ENCODE results near the gene NDC1. TPM values are rescaled to one million over a fixed set of nuclear protein-coding genes. Genes with fewer than 3 reads are reported as not detected.
A peak's percentile ranks its signal among the peaks of the same experiment; 100 is the strongest.

The NDC1 gene
- total RNA-seq, 1 donor: 12.7 TPM

- Histone ChIP-seq H2AFZ (ENCODE audit: low read length) (no peak overlapping the region), H3K27me3 (ENCODE audit: insufficient read depth, low read length) (no peaks in the 10 kb centered on the region), H3K4me2 (ENCODE audit: insufficient read depth, low read length) (no peak overlapping the region), H3K9me3 (ENCODE audit: low read depth, low read length) (no peaks in the 10 kb centered on the region), H3K4me1 (ENCODE audit: insufficient read depth, low read length) (no peaks in the 10 kb centered on the region), H3K36me3 (ENCODE audit: insufficient read depth, low read length) (peaks cover 14% of the 10 kb centered on the region), H4K20me1 (ENCODE audit: insufficient read depth, low read length) (no peaks in the 10 kb centered on the region), H3K4me3 (ENCODE audit: insufficient read depth, low read length) (no peak overlapping the region), H3K27ac (ENCODE audit: low read depth, low read length) (no peak overlapping the region), H3K79me2 (ENCODE audit: insufficient read depth, low read length) (no peaks in the 10 kb centered on the region)
- no peak for DNase-seq (ENCODE audit: insufficient read length, low spot score, missing footprints)
- TF ChIP-seq CTCF (IDR thresholded peaks at IDR 0.05; ENCODE audit: extremely low read depth, low read depth, low read length): no peak
Measured at GRCh38 chr1:53871773-53872484, 33.8 kb upstream of the NDC1 start.

DNA sequence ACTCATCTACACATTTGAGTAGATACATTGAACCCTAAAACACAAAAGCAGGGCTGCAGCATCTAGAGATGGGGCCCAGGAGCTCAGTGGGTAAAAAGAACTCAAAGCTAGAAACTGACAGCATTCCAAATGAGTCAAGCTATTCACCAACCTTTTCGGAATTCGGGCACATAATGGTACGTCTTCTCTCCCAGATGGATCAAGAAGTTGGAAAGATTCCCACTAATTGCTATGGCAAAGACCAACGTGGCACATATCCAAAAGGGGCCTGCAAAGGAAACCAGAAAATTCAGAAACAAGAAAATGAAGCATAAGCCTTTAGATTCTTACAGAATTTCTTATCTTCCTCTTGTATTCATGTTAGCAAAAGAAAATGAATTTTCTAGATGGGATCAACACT, 33.1 kb upstream of the NDC1 start:
- Histone ChIP-seq H2AFZ (ENCODE audit: low read length) (no peak overlapping the region), H3K9me3 (ENCODE audit: low read depth, low read length) (no peaks in the 10 kb centered on the region), H3K4me3 (ENCODE audit: insufficient read depth, low read length) (no peak overlapping the region), H3K4me2 (ENCODE audit: insufficient read depth, low read length) (no peak overlapping the region), H3K4me1 (ENCODE audit: insufficient read depth, low read length) (no peaks in the 10 kb centered on the region), H3K79me2 (ENCODE audit: insufficient read depth, low read length) (no peaks in the 10 kb centered on the region), H3K27ac (ENCODE audit: low read depth, low read length) (no peak overlapping the region), H3K27me3 (ENCODE audit: insufficient read depth, low read length) (no peaks in the 10 kb centered on the region), H4K20me1 (ENCODE audit: insufficient read depth, low read length) (no peaks in the 10 kb centered on the region), H3K36me3 (ENCODE audit: insufficient read depth, low read length) (peaks cover 21% of the 10 kb centered on the region)
- no peak for TF ChIP-seq CTCF (IDR thresholded peaks at IDR 0.05; ENCODE audit: extremely low read depth, low read depth, low read length)
- DNase-seq (ENCODE audit: insufficient read length, low spot score, missing footprints): no peak

DNA sequence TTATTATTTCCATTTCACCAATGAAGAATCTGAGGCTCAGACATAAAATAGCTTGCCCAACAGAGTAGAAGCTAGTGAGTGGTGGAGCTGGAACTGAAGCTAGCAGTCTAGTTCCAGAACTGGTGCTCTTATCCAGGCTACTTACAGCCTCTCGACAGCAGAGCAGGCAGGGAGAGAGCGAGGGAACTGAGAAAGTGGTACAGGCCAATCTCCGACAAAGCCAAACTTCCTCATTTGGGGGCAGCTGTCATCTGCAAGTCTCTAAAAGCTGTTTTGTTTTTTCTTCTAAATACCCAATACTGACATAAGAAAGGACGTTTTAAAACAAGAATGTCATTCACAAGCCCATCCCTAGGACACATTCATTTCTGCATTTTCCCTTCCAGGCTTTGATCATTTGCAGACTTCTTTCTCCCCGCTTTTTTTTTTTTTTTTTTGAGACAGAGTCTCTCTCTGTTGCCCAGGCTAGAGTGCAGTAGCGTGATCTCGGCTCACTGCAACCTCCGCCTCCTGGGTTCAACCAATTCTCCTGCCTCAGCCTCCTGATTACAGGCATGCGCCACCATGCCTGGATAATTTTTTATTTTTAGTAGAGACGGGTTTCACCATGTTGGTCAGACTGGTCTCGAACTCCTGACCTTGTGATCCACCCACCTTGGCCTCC, 31.5 kb upstream of the NDC1 start:
- H3K4me2 ChIP-seq (ENCODE audit: insufficient read depth, low read length): no peak overlapping the region
- DNase-seq (ENCODE audit: insufficient read length, low spot score, missing footprints): no peak
- H3K27ac ChIP-seq (ENCODE audit: low read depth, low read length): no peak overlapping the region
- no peak overlapping the region for H3K4me3 ChIP-seq (ENCODE audit: insufficient read depth, low read length)
- no peaks in the 10 kb centered on the region for H3K4me1 ChIP-seq (ENCODE audit: insufficient read depth, low read length)
- no peak for TF ChIP-seq CTCF (IDR thresholded peaks at IDR 0.05; ENCODE audit: extremely low read depth, low read depth, low read length)
- no peaks in the 10 kb centered on the region for H3K27me3 ChIP-seq (ENCODE audit: insufficient read depth, low read length)
- no peaks in the 10 kb centered on the region for H4K20me1 ChIP-seq (ENCODE audit: insufficient read depth, low read length)
- H2AFZ ChIP-seq (ENCODE audit: low read length): no peak overlapping the region
- H3K36me3 ChIP-seq (ENCODE audit: insufficient read depth, low read length): peaks cover 26% of the 10 kb centered on the region
- H3K79me2 ChIP-seq (ENCODE audit: insufficient read depth, low read length): no peaks in the 10 kb centered on the region
- H3K9me3 ChIP-seq (ENCODE audit: low read depth, low read length): no peaks in the 10 kb centered on the region

- peak; percentile 44 for DNase-seq (ENCODE audit: insufficient read length, low spot score, missing footprints)
- Histone ChIP-seq H3K4me2 (ENCODE audit: insufficient read depth, low read length) (no peak overlapping the region), H3K79me2 (ENCODE audit: insufficient read depth, low read length) (no peaks in the 10 kb centered on the region), H3K27ac (ENCODE audit: low read depth, low read length) (no peak overlapping the region), H3K36me3 (ENCODE audit: insufficient read depth, low read length) (peaks cover 26% of the 10 kb centered on the region), H4K20me1 (ENCODE audit: insufficient read depth, low read length) (no peaks in the 10 kb centered on the region), H3K27me3 (ENCODE audit: insufficient read depth, low read length) (no peaks in the 10 kb centered on the region), H3K4me1 (ENCODE audit: insufficient read depth, low read length) (no peaks in the 10 kb centered on the region), H3K4me3 (ENCODE audit: insufficient read depth, low read length) (no peak overlapping the region), H2AFZ (ENCODE audit: low read length) (no peak overlapping the region), H3K9me3 (ENCODE audit: low read depth, low read length) (no peaks in the 10 kb centered on the region)
- TF ChIP-seq CTCF (IDR thresholded peaks at IDR 0.05; ENCODE audit: extremely low read depth, low read depth, low read length): no peak
Measured at GRCh38 chr1:53868565-53868964, 30.5 kb upstream of the NDC1 start.

Measured in osteoblast (primary cell).